Ectodermal cell (in vitro differentiated cells): ENCODE measurements around the gene MAML2.

Source experiments
- H3K27ac ChIP-seq: 2 replicates; pipeline ENCODE4 v1.7.0; 2013; ENCODE audit warnings: mild to moderate bottlenecking, low read depth, low read length; ENCODE audit not compliant: insufficient read depth, poor library complexity, severe bottlenecking
- H3K27me3 ChIP-seq: 2 replicates; pipeline ENCODE4 v1.7.0; 2013; ENCODE audit warnings: mild to moderate bottlenecking, low read length; ENCODE audit not compliant: insufficient read depth, control insufficient read depth, poor library complexity, severe bottlenecking
- H3K36me3 ChIP-seq: one replicate; pipeline ENCODE4 v1.7.0; 2013; ENCODE audit warnings: low read length; ENCODE audit not compliant: control insufficient read depth, insufficient read depth
- H3K4me1 ChIP-seq: one replicate; pipeline ENCODE4 v1.7.0; 2013; ENCODE audit warnings: low read length; ENCODE audit not compliant: control insufficient read depth, insufficient read depth
- H3K4me3 ChIP-seq: 2 replicates; pipeline ENCODE4 v1.7.0; 2013; ENCODE audit warnings: low read depth, low read length, control low read depth; ENCODE audit not compliant: insufficient read depth
- H3K9me3 ChIP-seq: 2 replicates; pipeline ENCODE4 v1.7.0; 2013; ENCODE audit warnings: mild to moderate bottlenecking, low read length, moderate library complexity; ENCODE audit not compliant: control insufficient read depth
- WGBS, 2 experiments: methylation state at CpG; one replicate each; pipeline ENCODE4 v1.1.7; 2013; ENCODE audit warnings: missing lambda C conversion rate in 2 of 2; 5-methylcytosine and 5-hydroxymethylcytosine counted together

The MAML2 gene

DNA sequence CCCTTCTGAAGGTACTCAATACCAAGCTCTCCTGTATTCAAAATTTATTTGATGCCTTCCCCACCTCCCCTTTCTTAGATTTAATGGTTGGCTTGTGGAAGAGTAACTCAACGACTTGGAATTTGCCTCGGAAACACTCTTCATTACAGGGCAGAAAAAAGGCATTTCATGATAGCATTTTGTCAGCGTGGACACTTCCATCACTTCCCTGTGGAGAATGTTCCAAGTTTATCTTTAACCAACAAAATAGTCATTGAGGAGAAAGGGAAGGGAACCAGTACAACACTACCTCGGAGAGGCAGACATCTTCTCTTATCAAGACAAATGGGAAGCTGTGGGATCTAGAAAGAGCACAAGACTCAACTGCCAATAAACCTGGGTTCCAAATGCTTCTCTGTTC lies 241.8 kb downstream of the MAML2 start:
- Histone ChIP-seq H3K4me3 (no peak overlapping the region), H3K27ac (no peak overlapping the region), H3K4me1 (peaks cover under 1% of the 10 kb centered on the region)

DNA sequence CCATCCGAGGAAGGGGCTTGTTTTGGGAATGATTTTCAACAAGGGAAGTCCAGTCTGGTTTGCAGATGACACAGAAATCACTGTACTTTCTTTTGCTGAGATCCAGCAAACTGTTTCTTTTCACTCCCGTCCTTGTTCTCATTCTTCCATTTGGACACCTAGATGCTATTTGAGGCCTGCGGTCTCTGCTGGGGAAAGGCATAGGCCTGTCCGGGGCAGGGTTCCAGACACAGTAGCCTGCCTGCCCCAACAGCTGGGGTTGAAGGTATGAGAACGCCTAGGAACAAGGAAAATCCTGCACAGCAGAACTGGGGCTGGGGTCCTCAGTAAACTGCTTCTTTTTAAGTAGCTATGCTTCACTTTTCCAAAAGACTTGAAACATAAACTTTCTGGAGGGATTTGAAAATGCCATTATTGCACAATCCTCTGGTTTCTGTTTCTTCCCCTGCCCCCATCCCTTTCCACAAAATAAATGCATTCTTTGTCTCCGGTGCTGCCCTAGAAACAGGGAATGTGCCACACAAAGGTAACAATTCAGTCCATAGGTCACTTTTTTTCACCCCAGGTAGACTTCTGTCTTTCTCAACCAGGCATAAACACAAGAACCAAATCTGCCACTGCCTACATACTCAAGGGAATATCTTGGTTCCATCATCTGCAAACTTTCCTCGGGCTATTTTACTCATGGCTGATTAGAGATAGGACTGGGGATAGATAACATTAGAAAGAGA lies 244.3 kb downstream of the MAML2 start:
- H3K4me3 ChIP-seq, result no peak overlapping the region
- 90 to 93% methylated on average over 7 of the region's 7 CpGs for WGBS, 2 experiments
- H3K9me3 ChIP-seq, result no peaks in the 10 kb centered on the region
- no peaks in the 10 kb centered on the region for H3K36me3 ChIP-seq
- no peaks in the 10 kb centered on the region for H3K27me3 ChIP-seq
- no peaks in the 10 kb centered on the region for H3K4me1 ChIP-seq
- no peak overlapping the region for H3K27ac ChIP-seq

More for the DNA sequence above, 241.8 kb downstream of the MAML2 start:
- no peaks in the 10 kb centered on the region for H3K9me3 ChIP-seq
- 96 to 97% methylated on average over 4 of the region's 4 CpGs for WGBS, 2 experiments
- no peaks in the 10 kb centered on the region for H3K27me3 ChIP-seq
- H3K36me3 ChIP-seq, result no peaks in the 10 kb centered on the region

GRCh38 chr11:96097844-96098421 lies 245.1 kb downstream of the MAML2 start:
- 94 to 95% methylated on average over 3 to 4 of the region's 4 CpGs for WGBS, 2 experiments
- Histone ChIP-seq H3K4me3 (no peak overlapping the region), H3K36me3 (no peaks in the 10 kb centered on the region), H3K9me3 (no peaks in the 10 kb centered on the region), H3K4me1 (no peaks in the 10 kb centered on the region), H3K27me3 (no peaks in the 10 kb centered on the region), H3K27ac (no peak overlapping the region)

DNA sequence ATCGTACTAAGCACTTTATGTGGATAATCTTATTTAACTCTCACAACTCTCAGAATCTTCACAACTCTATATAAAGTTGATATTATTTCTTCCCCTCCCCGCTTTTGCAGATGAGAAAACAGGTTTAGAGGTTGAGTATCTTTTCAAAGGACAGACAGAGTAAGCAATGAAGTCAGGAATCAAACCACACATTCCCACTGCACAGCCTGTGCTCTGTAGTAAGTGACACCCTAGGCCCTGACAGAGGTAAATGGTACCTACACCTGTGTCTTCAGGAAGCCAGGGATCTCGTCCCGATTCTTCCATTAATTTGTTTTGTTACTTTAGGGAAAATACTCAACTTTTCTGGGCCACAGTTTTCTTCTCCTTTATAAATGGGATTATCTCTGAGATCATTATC lies 246.6 kb downstream of the MAML2 start:
- Histone ChIP-seq H3K9me3 (no peaks in the 10 kb centered on the region), H3K4me3 (no peak overlapping the region), H3K36me3 (no peaks in the 10 kb centered on the region), H3K27ac (no peak overlapping the region), H3K4me1 (no peaks in the 10 kb centered on the region), H3K27me3 (no peaks in the 10 kb centered on the region)
- 93 to 98% methylated on average over 2 to 3 of the region's 4 CpGs for WGBS, 2 experiments

- no peaks in the 10 kb centered on the region for H3K36me3 ChIP-seq
- no peaks in the 10 kb centered on the region for H3K27me3 ChIP-seq
- peaks cover under 1% of the 10 kb centered on the region for H3K4me1 ChIP-seq
- H3K9me3 ChIP-seq, result no peaks in the 10 kb centered on the region
- no peak overlapping the region for H3K4me3 ChIP-seq
- WGBS, 2 experiments, result 94 to 97% methylated on average over 2 of the region's 2 CpGs
- no peak overlapping the region for H3K27ac ChIP-seq
These were observed 247.1 kb downstream of the MAML2 start for GRCh38 chr11:96095884-96096303.

GRCh38 chr11:96094156-96094555 lies 248.8 kb downstream of the MAML2 start:
- no peak overlapping the region for H3K27ac ChIP-seq
- no peaks in the 10 kb centered on the region for H3K36me3 ChIP-seq
- 94 to 96% methylated on average over 2 of the region's 2 CpGs for WGBS, 2 experiments
- H3K9me3 ChIP-seq, result no peaks in the 10 kb centered on the region
- peaks cover 6% of the 10 kb centered on the region for H3K4me1 ChIP-seq
- H3K4me3 ChIP-seq, result no peak overlapping the region
- no peaks in the 10 kb centered on the region for H3K27me3 ChIP-seq

GRCh38 chr11:96092511-96092910 lies 250.5 kb downstream of the MAML2 start:
- no peaks in the 10 kb centered on the region for H3K9me3 ChIP-seq
- WGBS, 2 experiments, result 97% methylated on average over 8 of the region's 8 CpGs
- H3K36me3 ChIP-seq, result no peaks in the 10 kb centered on the region
- no peak overlapping the region for H3K4me3 ChIP-seq
- H3K27ac ChIP-seq, result no peak overlapping the region
- peaks cover 6% of the 10 kb centered on the region for H3K4me1 ChIP-seq
- H3K27me3 ChIP-seq, result no peaks in the 10 kb centered on the region

GRCh38 chr11:96091476-96091875 lies 251.5 kb downstream of the MAML2 start:
- Histone ChIP-seq H3K27ac (no peak overlapping the region), H3K36me3 (no peaks in the 10 kb centered on the region), H3K9me3 (no peaks in the 10 kb centered on the region), H3K4me1 (peaks cover 6% of the 10 kb centered on the region), H3K27me3 (no peaks in the 10 kb centered on the region), H3K4me3 (no peak overlapping the region)
- WGBS, 2 experiments, result 87 to 93% methylated on average over 1 of the region's 1 CpG

DNA sequence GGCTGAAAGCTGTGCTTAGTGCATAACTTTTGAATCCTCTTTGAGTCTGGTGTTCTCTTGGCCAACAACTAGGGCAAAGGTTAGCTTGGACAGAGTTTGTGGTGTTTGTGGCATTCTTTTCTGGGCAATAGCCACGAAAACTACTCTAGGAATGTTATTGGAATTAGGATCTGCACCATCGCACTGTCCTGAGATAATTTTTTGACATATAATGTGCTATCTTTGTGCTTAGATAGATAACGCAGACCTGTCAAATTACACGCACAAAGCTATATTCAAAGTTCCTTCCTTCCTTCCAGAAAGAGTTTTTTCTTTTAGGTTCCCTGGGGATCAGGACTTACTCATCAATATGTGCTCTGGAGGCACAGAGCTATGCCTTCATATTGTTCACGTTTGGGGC lies 252.3 kb downstream of the MAML2 start:
- no peak overlapping the region for H3K4me3 ChIP-seq
- H3K4me1 ChIP-seq, result peaks cover 6% of the 10 kb centered on the region
- no peaks in the 10 kb centered on the region for H3K9me3 ChIP-seq
- H3K27ac ChIP-seq, result no peak overlapping the region
- H3K36me3 ChIP-seq, result no peaks in the 10 kb centered on the region
- 89 to 96% methylated on average over 5 of the region's 5 CpGs for WGBS, 2 experiments
- H3K27me3 ChIP-seq, result no peaks in the 10 kb centered on the region

DNA sequence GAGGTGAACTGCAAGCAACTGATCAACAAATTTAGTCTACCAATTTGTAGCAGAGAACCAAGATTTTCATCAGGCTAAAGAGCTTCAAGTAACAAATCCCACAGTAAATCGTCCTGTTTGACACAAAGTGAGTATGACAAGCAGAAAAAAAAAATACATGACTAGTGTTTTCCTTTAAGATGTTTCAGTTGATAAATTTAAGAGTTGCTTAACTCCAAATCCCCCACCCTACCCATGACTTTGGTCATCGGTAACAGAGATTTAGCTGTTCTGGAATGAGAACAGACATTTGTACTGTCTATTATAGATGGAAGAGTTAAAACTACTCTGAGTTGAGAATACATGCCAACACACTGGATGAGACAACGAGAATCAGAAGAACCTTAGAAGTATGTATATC lies 254.1 kb downstream of the MAML2 start:
- Histone ChIP-seq H3K9me3 (no peaks in the 10 kb centered on the region), H3K4me3 (no peak overlapping the region), H3K27ac (no peak overlapping the region), H3K27me3 (no peaks in the 10 kb centered on the region), H3K36me3 (no peaks in the 10 kb centered on the region), H3K4me1 (peaks cover 10% of the 10 kb centered on the region)
- 95 to 100% methylated on average over 1 to 2 of the region's 3 CpGs for WGBS, 2 experiments
